B cell (primary cell): ENCODE measurements around the gene RMI2. TPM values are rescaled to one million over a fixed set of nuclear protein-coding genes. Genes with fewer than 3 reads are reported as not detected.

Experiments used
- ATAC-seq: fragments of 200-7000 bp; cut with Tn5 transposase; one replicate; pipeline ENCODE4 v1.10.0; 2021; ENCODE audit warnings: low read depth, mild to moderate bottlenecking, moderate number of reproducible peaks, moderate library complexity
- CTCF ChIA-PET: fragments of 350-600 bp; sonication (Branson Sonifier 250); formaldehyde crosslinking; loops from one replicate; lab custom pipeline; 2021; ENCODE audit warnings: antibody characterized with exemption, inconsistent platforms; lab: Charles Lee
- POLR2A ChIA-PET: fragments of 350-600 bp; sonication (Branson Sonifier 250); formaldehyde crosslinking; loops from one replicate; lab custom pipeline; 2021; ENCODE audit warnings: antibody characterized with exemption; lab: Charles Lee
- DNase-seq: peaks from one replicate; pipeline ENCODE4 v3.0.0; 2013
- H2AFZ ChIP-seq: 2 replicates; pipeline ENCODE4 v1.6.1; 2012; ENCODE audit warnings: mild to moderate bottlenecking, low read depth, low read length; ENCODE audit not compliant: insufficient read depth, poor library complexity, severe bottlenecking
- H3K27ac ChIP-seq, 2 donors: 1 replicate in 1 of 2; 2 replicates in 1 of 2; pipeline ENCODE4 v1.5.1; 2012 to 2013; ENCODE audit warnings: low read length in 2 of 2, mild to moderate bottlenecking in 2 of 2, moderate library complexity in 1 of 2
- H3K27me3 ChIP-seq, 4 experiments: fragments of 200-600 bp in 1 of 4; sonication (generic) in 1 of 4; replicated peaks in 1 of 4; 1 replicate in 2 of 4; 2 replicates in 2 of 4; pipeline versions ENCODE4 v1.6.1 to v1.7.0; 2013 to 2016; ENCODE audit warnings: low read length in 3 of 4, mild to moderate bottlenecking in 2 of 4, mixed read lengths in 1 of 4, moderate library complexity in 1 of 4; ENCODE audit not compliant: insufficient read depth in 4 of 4, control insufficient read depth in 3 of 4; ENCODE audit errors: control extremely low read depth in 1 of 4
- H3K36me3 ChIP-seq, 2 experiments: replicated peaks in 1 of 2; 1 replicate in 1 of 2; 2 replicates in 1 of 2; pipeline versions ENCODE4 v1.6.1 to v1.7.1; 2013; ENCODE audit warnings: low read length in 1 of 2; ENCODE audit not compliant: insufficient read depth in 2 of 2, control insufficient read depth in 1 of 2; ENCODE audit errors: control extremely low read depth in 1 of 2, extremely low read depth in 1 of 2
- H3K4me1 ChIP-seq, 2 donors: fragments of 200-600 bp in 1 of 2; sonication (generic) in 1 of 2; 1 replicate in 1 of 2; 2 replicates in 1 of 2; pipeline versions ENCODE4 v1.5.1 to v1.6.1; 2013 to 2017; ENCODE audit warnings: low read length in 2 of 2; ENCODE audit not compliant: control insufficient read depth in 2 of 2, insufficient read depth in 2 of 2
- H3K4me2 ChIP-seq: replicated peaks from 2 replicates; pipeline ENCODE3; 2012; ENCODE audit warnings: mild to moderate bottlenecking, low read depth, low read length; ENCODE audit not compliant: poor library complexity, severe bottlenecking
- H3K4me3 ChIP-seq, 5 experiments: fragments of 200-600 bp in 1 of 5; sonication (generic) in 1 of 5; 1 replicate in 3 of 5; 2 replicates in 2 of 5; pipeline versions ENCODE4 v1.5.1 to v1.7.0; 2011 to 2016; ENCODE audit warnings: low read length in 4 of 5, mild to moderate bottlenecking in 4 of 5, low read depth in 2 of 5, control low read depth in 1 of 5, moderate library complexity in 1 of 5; ENCODE audit not compliant: insufficient read depth in 1 of 5; ENCODE audit errors: control extremely low read depth in 1 of 5, extremely low read depth in 1 of 5
- H3K79me2 ChIP-seq: fragments of 200-600 bp; sonication (generic); one replicate; pipeline ENCODE4 v1.6.0; 2016; ENCODE audit warnings: low read length; ENCODE audit not compliant: control insufficient read depth, insufficient read depth
- H3K9ac ChIP-seq: fragments of 200-600 bp; sonication (generic); 2 replicates; pipeline ENCODE4 v1.6.1; 2017; ENCODE audit warnings: mild to moderate bottlenecking, low read length, moderate library complexity
- H3K9me3 ChIP-seq, 3 donors: one replicate each; pipeline versions ENCODE4 v1.6.1 to v1.7.1; 2013; ENCODE audit warnings: low read length in 2 of 3; ENCODE audit not compliant: control insufficient read depth in 2 of 3, insufficient read depth in 1 of 3; ENCODE audit errors: control extremely low read depth in 1 of 3
- H4K20me1 ChIP-seq: 2 replicates; pipeline ENCODE4 v1.6.0; 2012; ENCODE audit warnings: mild to moderate bottlenecking, low read length; ENCODE audit not compliant: insufficient read depth, control insufficient read depth, poor library complexity, severe bottlenecking
- H3K27ac Mint-ChIP-seq: one replicate; pipeline ENCODE4 v1.8.0; 2021; ENCODE audit warnings: mixed read lengths
- H3K27me3 Mint-ChIP-seq: one replicate; pipeline ENCODE4 v1.8.0; 2021; ENCODE audit warnings: mixed read lengths
- H3K4me1 Mint-ChIP-seq: one replicate; pipeline ENCODE4 v1.8.0; 2021; ENCODE audit warnings: mixed read lengths
- H3K4me3 Mint-ChIP-seq: one replicate; pipeline ENCODE4 v1.8.0; 2021; ENCODE audit warnings: mixed read lengths
- H3K9me3 Mint-ChIP-seq: one replicate; pipeline ENCODE4 v1.8.0; 2022; ENCODE audit warnings: mixed read lengths; ENCODE audit not compliant: insufficient read depth
- EZH2 ChIP-seq: IDR thresholded peaks from 2 replicates; pipeline ENCODE4 v1.6.1; 2012; ENCODE audit warnings: borderline replicate concordance, low read depth, mild to moderate bottlenecking, moderate library complexity, low read length; ENCODE audit not compliant: insufficient read depth, poor library complexity, severe bottlenecking
- WGBS: methylation state at CpG from one replicate; pipeline ENCODE4 v1.1.5; 2013; ENCODE audit warnings: missing lambda C conversion rate; ENCODE audit not compliant: insufficient coverage; 5-methylcytosine and 5-hydroxymethylcytosine counted together
- intact Hi-C: fragments of 100-400 bp; cut with micrococcal nuclease; formaldehyde crosslinking; loops from one replicate; pipeline ENCODE4 v1.10.0; 2022
- polyA plus RNA-seq: library from polyadenylated mRNA; depleted of rRNA; stranded (reverse); fragments of >200 nt; gene quantifications from 2 replicates; pipeline ENCODE4 v1.2.3, GENCODE V29; 2012
- total RNA-seq, 2 donors: library from RNA; stranded (reverse); fragments of 120-200 nt in 1 of 2; gene quantifications; 1 replicate in 1 of 2; 2 replicates in 1 of 2; pipeline versions ENCODE4 v1.2.3 to v1.2.4, GENCODE V29; 2013 to 2022
- TF ChIP-seq, protein P1 (sequence below): fragments of 200-600 bp; IDR thresholded peaks from one replicate; pipeline ENCODE4 v1.8.0; 2022; ENCODE audit warnings: antibody characterized with exemption, mild to moderate bottlenecking

Gene RMI2
- total and polyA plus RNA-seq, 2 donors (not counting 1 experiment from before 2014, with no cell fraction given): 2.3 to 27.0 TPM

DNA sequence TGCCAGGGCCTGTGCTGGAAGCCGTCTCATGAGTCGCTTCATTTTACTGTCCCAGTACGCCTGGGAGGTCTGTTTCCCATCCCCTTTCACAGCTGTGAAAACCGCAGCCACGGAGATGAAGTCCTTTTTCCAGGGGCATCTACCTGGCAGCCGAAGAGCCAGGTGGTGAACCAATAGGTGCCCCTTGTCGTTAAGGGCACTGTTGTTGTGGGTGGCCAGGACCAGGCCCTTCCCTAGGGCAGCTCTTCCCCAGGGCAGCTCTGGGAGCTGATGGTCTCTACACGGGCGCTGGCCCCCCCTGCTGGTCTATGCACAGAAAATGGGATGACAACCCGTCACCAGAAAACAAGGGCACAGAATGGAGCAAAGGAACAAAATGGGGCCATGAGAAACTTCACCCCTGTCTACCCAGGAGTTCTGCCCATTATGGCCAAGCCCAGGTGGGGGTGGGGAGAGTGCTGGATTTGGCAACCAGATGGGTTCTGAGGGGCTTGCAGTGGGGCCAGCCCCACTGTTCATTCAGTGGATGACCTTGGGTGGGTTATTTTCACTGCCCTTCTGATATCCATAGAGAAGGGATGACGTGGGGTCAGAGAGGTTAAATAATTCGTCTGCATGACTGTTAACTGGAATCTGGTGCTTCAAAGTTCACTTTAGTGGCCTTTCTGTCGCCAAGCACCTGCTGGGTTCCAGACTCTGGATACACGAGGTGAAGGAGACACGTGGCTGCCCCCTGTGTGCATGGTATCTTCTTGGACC, 11.5 kb downstream of the RMI2 start:
- peaks cover 30% of the 10 kb centered on the region for H3K27me3 Mint-ChIP-seq
- Histone ChIP-seq H3K27ac (no peak overlapping the region), H4K20me1 (peaks cover 10% of the 10 kb centered on the region), H3K79me2 (peaks cover 5% of the 10 kb centered on the region), H3K4me2 (peak overlapping the region; percentile 31), H3K9ac (no peak overlapping the region), H3K9me3 (no peaks in the 10 kb centered on the region), H3K4me1 (peaks cover 42 to 45% of the 10 kb centered on the region in 2 donors), H2AFZ (no peak overlapping the region), H3K36me3 (no peaks in the 10 kb centered on the region), H3K4me3 (no peak overlapping the region), H3K27me3 (peaks cover 0 to 45% (median 25%) of the 10 kb centered on the region in 4 experiments)
- CTCF ChIA-PET: interaction anchor here (0.6 to 10.4 kb wide), 30 partner anchors 9 to 702 kb away, joined by 3 to 223 read pairs (median 5); partner anchors contain the start of gene SOCS1
- H3K9me3 Mint-ChIP-seq: no peaks in the 10 kb centered on the region
- TF ChIP-seq EZH2: no peak
- TF ChIP-seq, protein P1, sequence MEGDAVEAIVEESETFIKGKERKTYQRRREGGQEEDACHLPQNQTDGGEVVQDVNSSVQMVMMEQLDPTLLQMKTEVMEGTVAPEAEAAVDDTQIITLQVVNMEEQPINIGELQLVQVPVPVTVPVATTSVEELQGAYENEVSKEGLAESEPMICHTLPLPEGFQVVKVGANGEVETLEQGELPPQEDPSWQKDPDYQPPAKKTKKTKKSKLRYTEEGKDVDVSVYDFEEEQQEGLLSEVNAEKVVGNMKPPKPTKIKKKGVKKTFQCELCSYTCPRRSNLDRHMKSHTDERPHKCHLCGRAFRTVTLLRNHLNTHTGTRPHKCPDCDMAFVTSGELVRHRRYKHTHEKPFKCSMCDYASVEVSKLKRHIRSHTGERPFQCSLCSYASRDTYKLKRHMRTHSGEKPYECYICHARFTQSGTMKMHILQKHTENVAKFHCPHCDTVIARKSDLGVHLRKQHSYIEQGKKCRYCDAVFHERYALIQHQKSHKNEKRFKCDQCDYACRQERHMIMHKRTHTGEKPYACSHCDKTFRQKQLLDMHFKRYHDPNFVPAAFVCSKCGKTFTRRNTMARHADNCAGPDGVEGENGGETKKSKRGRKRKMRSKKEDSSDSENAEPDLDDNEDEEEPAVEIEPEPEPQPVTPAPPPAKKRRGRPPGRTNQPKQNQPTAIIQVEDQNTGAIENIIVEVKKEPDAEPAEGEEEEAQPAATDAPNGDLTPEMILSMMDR: peak; percentile 68
- H3K27ac Mint-ChIP-seq: peak overlapping the region; percentile 37
- intact Hi-C loops: loop anchor here (1.0 to 10.0 kb wide), 3 partner anchors 174 to 385 kb away; no protein-coding TSS in a partner anchor
- H3K4me3 Mint-ChIP-seq: peak overlapping the region; percentile 16
- peaks cover 53% of the 10 kb centered on the region for H3K4me1 Mint-ChIP-seq
- ATAC-seq: peak; percentile 35
- peak; percentile 74 for DNase-seq
- POLR2A ChIA-PET: interaction anchor here (0.7 to 1.2 kb wide), 7 partner anchors 10 to 392 kb away, joined by 3 to 9 read pairs (median 3); partner anchors contain the start of gene SOCS1
- WGBS: 73% methylated on average over 14 of the region's 15 CpGs
